ENCODE results near the gene CREBRF.
"Not testable (repeated sequence)": the region's sequence is repeated elsewhere in the genome, so short reads cannot be mapped to it uniquely, and the experiment has no call there.

The CREBRF gene, protein sequence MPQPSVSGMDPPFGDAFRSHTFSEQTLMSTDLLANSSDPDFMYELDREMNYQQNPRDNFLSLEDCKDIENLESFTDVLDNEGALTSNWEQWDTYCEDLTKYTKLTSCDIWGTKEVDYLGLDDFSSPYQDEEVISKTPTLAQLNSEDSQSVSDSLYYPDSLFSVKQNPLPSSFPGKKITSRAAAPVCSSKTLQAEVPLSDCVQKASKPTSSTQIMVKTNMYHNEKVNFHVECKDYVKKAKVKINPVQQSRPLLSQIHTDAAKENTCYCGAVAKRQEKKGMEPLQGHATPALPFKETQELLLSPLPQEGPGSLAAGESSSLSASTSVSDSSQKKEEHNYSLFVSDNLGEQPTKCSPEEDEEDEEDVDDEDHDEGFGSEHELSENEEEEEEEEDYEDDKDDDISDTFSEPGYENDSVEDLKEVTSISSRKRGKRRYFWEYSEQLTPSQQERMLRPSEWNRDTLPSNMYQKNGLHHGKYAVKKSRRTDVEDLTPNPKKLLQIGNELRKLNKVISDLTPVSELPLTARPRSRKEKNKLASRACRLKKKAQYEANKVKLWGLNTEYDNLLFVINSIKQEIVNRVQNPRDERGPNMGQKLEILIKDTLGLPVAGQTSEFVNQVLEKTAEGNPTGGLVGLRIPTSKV

GRCh38 chr5:173055983-173056782, at the start of gene CREBRF:
Gene CREBRF, plus strand, starts transcription at chr5:173056352. Its CDS starts 24,424 bp downstream, at chr5:173080776.
- DNase-seq = peak; percentile 100

DNA sequence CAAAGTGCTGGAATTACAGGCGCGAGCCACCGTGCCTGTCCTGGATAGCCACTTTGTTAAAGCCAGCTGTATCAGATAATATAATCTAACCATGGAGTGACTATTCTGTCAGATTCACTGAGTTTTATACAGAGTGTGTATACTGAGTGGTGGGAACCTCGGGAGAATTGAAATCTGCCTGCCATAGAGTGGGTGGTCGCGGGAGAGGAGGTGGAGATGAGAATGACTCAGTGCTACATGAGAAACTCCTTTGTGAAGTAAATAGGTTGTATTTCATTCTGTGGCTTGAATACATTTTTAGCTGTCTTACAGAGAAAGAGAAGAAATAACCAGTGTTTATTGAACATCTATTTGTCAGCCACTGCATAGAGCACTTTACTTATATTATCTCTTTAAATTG, 46.1 kb upstream of the CREBRF start:
- no peak for DNase-seq

DNA sequence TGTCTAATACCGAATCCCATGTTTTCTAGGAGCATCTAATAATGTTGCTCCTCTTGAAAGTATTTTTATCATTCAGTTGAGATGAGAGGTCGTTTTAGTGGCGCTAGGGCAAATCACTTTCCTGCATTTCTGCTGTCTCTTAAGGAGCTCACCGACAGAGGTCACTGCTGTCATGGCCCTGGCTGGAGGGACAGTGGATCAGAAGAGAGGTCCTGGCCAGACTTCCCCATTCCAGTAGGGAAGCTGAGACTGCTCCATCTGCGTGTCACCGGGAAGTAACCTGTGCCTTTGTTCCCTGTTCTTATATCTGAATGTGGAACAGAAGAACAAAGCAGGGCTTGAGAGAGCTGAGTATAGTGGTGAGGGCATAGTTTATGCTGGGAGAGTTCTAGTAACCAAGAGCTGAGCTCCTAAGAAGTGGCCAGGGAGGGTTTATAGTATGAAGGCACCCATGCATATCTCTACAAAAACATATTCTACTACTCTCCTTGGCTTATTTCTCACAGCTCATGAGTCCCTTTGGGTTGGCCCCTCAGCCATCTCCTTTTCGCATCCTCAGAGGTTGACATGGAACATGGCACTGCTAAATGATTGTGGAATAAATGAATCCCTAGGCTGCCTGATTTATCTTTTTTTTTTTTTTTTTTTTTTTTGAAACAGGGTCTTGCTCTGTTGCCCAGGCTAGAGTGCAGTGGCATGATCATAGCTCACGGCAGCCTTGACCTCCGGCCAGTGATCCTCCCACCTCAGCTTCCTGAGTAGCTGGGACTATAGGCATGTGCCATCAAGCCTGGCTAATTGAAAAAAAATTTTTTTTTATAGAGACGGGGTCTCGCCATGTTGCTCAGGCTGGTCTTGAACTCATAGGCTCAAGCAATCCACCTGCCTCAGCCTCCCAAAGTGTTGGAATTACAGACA, 45.3 kb upstream of the CREBRF start:
- DNase-seq = no peak

- DNase-seq = no peak
Observed at GRCh38 chr5:173011566-173011965, 44.6 kb upstream of the CREBRF start.

GRCh38 chr5:173012882-173013281, 43.3 kb upstream of the CREBRF start:
- DNase-seq = no peak

DNA sequence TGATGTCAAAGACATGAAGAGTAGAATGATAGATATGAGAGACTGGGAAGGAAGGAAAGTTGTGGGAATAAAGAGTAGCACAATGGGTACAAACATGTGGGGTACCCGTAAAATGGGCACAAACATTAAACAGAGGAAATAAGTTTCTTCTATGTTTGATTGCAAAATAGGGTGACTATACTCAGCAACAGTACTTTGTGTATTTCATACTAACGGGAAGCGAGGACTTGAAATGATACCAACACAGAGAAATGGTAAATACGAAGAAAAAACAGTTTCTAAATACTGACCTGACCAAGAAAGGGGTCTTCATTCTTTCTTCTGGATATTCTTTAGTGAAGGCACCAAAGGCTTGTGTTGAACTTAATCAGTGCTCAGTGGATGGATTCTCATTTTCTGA, 41.5 kb upstream of the CREBRF start:
- no peak for DNase-seq

GRCh38 chr5:173015192-173015591, 41.0 kb upstream of the CREBRF start:
- no peak for DNase-seq

DNA sequence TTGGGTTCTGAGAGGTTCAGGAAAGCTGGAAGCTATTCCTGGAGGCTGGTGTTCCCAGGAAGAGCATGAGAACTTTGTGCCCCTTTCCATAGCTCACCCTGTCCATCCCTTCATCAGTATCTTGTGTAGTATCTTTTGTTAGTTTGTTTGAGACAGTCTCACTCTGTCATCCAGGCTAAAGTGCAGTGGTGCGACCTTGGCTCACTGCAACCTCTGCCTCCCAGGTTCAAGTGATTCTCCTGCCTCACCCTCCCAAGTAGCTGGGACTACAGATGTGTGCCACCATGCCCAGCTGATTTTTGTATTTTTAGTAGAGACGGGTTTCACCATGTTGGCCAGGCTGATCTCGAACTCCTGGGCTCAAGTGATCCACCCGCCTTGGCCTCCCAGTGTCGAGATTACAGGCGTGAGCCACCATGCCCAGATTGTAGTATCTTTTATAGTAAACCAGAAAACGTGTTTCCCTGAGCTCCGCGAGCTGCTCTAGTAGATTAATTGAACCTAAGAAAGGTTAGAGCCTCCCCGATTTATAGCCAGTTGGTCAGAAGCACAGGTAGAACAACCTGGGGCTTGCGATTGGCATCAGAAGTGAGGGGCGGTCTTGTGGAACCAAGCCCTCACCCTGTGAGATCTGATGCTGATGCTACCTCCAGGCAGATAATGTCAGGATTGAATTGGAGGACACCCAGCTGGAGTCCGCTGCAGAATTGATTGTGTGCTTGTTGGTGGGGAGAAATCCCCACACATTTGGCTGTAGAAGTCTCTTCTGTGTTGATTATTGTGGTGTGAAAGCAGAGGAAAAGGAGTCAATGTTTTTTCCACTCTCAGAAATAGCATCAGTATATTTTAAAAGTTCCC, 40.3 kb upstream of the CREBRF start:
- no peak for DNase-seq

- no peak for DNase-seq
Observed at GRCh38 chr5:173016598-173017046, 39.5 kb upstream of the CREBRF start.

GRCh38 chr5:173017087-173017486, 39.1 kb upstream of the CREBRF start:
- not testable (repeated sequence) for DNase-seq

- DNase-seq = no peak
Observed at GRCh38 chr5:173018358-173018757, 37.8 kb upstream of the CREBRF start.

GRCh38 chr5:173020154-173020581, 36.0 kb upstream of the CREBRF start:
- no peak for DNase-seq

DNA sequence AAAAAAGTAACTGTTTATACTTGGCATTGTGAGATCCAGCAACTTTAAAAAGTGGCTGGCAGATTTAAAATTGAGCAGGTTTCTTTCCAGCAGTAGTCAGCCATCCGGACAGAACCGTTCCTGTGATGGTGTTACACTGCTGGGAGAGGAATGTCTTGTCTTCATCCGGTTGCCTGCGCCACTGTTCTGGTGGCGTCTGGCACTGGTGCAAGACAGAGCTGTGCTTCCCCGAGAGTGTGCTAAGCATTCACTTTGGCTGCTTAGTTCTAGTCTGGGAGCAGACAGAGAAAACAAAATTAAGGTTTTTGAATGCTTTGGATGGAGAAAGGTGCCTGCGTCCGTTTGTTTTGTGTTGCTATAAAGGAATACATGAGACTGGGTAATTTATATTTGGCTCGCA, 35.5 kb upstream of the CREBRF start:
- no peak for DNase-seq

GRCh38 chr5:173025651-173026050, 30.5 kb upstream of the CREBRF start:
- DNase-seq = no peak

DNA sequence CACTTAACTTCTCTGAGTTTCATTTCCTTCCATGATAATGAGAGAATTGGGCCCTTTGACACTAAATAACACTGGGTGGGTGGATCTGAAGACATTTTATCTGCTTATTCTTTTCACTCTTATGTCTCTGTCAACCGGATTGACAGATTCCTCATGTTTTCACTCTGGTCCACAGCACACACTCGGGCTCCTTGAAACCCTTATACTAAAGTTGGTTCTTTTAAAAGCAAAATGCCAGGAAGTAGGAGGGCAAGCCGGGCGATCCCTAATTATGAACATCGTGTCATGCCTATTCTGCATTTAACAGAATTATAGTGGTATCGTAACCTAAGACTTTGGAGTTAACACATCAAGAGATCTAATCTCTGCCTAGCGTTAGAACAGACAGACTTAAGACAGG, 28.2 kb upstream of the CREBRF start:
- no peak for DNase-seq

GRCh38 chr5:173028811-173029327, 27.3 kb upstream of the CREBRF start:
- no peak for DNase-seq

DNA sequence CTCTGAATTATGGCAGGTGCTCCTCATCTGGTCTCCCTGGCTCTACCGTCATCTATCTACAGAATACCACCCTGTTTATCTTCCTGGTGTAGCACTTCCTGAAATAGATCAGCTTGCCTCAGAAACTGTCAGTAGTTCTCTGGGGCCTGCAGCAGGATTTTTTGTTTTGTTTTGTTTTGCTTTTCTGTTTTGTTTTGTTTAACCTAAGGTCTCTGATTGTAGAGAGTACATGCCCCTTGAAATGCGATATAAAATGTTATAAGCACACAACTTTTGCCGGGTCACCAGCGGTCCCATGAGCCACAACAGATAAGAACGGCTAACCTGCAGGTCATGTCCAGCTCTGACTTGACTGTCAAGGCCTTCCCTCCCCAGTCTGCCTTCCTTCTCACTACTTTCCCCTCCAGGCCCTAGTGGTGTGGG, 26.6 kb upstream of the CREBRF start:
- no peak for DNase-seq

- DNase-seq = not testable (repeated sequence)
Observed at GRCh38 chr5:173032096-173032495, 24.1 kb upstream of the CREBRF start.

GRCh38 chr5:173032730-173033129, 23.4 kb upstream of the CREBRF start:
- DNase-seq = no peak

DNA sequence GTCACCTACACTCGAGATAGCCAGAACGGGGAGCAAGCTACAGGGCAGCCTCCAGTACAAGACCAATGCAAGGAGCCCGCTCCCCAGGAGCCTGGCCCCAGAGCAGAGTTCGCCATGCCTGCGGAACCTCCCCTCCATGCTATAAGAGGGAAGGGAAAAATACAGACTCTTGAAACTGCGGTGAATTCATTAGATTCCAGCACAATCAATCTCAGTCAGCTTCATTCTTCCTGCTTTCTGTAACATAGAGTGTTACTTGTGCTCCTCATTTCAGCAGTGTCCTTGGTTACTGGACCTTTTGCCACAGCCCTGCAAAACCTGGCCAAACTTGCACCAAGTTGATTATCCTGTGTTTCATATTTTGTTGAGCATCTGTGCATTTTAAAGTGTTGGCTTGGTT, 22.2 kb upstream of the CREBRF start:
- DNase-seq = no peak
